HG02943 (cell line): Measurements from ENCODE around the gene FUT9.

Experiments
- ATAC-seq: cut with Tn5 transposase; IDR thresholded peaks from one replicate; pipeline ENCODE4 v1.9.1; 2021; ENCODE audit warnings: mild to moderate bottlenecking, low read depth, moderate library complexity; ENCODE audit not compliant: unreplicated experiment

The FUT9 gene

DNA sequence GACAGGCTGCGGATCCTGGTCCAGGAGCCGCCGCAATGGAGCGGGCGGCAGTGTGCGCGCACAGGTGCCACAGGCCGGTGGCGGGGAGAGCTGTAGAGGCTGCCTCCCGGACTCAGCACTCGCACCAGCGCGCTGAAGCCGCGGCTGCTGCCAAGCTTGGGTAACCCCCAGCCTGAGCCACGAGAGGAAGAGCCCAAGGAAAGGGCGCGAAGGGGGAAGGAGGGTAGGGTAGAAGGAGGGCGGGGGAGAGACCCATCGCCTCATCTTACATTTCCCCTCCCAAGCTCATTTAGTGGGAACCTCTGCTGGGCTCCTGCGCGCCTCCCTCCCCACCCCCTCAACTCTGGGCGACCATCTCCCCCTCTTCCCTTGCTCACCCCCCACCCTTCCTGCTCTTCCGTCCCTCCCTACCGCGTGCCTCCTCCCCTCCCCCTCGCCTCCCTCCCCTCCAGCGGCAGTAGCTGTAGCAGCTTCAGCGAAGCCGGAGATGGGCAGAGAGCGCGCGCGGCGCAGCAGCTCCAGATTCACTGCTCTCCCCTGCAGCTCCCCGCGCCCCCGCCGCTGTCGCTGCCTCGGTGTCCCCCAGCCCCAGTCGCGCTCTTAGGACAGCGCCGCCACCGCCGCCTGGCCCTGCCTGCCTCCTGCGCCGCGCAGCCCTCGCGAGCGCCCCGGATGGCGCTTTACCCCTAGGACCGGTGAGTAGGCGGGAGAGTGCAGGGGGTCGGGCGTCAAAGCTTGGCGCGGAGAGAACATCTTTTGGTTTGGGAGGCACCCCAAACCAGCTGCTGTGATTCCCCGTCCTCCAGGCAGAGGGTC lies at the start of gene FUT9:
Gene FUT9 (plus strand): TSS at position 457 of the 816 bp plus-strand sequence. CDS start 187,182 bp downstream, outside the sequence.
- ATAC-seq = no peak

DNA sequence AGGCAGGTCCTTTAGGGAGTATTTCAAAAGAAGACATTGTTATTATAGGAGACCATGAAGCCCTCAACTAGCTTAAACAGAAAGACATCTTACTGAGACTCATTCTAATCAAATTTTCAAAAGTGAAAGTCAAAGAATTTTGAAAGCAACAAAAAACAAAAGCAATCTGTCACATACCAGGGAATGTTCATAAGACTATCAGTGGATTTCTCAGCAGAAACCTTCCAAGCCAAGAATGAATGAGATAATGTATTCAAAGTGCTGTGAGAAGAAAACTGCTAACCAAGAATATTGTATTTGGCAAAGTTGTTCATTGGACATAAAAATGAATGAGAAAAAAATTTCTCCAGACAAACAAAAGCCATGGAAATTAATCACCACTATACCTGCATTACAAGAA lies 48.2 kb upstream of the FUT9 start:
- no peak for ATAC-seq

DNA sequence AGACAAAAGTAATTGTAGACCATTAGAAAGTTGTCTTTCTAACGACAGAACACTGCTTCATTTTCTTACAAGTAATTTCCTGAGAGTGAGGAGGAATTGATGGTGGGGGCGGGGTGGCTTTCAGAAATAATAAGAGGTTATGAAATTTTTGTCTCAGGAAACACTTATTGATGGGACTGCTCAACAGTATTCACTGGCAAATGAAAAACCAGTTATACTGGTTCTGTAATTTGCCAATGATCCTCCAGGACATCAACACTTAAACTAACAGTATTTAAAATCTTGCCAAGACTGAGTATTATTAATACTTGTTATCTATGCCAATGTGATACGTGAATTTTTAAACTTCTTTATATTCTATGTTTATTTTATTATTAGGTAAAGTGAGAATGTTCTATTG lies 41.8 kb upstream of the FUT9 start:
- no peak for ATAC-seq

DNA sequence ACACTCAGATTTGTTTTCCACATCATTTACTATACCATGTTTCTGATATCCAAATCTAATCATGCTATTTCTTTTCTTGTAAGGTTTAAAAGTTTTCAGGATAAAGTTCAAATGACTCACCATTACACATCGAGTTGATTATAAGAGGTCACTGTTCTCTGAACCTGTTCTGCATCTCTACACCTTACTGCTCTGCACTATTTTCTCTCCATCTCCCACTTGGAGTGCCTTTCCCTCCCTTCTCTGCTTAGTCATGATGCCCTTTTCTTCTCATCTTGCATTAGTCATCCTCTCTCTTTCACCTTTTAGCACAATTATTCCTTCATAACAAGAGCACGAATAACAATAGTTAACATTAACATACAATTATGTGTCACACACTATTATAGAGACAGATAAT lies 37.5 kb upstream of the FUT9 start:
- no peak for ATAC-seq

DNA sequence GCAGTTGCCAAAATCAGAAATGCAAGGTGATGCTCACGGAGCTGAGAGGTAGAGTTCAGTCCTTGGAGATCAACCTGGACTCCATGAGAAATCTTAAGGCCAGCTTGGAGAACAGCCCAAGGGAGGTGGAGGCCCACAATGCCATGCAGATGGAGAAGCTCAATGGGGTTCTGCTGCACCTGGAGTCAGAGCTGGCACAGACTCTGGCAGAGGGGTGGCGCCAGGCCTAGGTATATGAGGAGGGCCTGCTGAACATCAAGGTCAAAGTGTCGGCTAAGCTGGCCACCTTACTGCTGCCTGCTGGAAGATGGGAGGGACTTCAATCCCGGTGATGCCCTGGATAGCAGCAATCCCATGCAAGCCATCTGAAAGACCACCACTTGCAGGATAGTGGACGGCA lies 23.9 kb upstream of the FUT9 start:
- ATAC-seq = no peak

DNA sequence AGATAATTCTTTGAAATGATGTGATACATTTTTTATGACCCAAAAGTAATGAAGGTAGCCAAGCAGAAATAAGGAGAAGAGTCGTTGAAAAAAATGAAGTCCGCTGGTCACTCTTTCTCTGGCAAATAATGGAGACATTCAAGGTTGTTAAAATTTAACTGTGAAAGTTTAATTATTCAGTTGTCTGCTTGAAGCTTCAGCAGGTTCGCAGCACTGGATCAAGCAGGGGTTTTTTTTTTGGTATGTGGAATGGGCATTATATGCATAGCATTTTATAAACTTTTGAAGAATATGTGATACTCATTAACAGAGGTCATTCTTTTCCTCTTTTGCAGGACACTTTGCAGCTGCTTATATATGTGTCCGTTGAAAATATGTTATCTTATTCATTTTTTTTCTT lies 21.6 kb upstream of the FUT9 start:
- no peak for ATAC-seq

DNA sequence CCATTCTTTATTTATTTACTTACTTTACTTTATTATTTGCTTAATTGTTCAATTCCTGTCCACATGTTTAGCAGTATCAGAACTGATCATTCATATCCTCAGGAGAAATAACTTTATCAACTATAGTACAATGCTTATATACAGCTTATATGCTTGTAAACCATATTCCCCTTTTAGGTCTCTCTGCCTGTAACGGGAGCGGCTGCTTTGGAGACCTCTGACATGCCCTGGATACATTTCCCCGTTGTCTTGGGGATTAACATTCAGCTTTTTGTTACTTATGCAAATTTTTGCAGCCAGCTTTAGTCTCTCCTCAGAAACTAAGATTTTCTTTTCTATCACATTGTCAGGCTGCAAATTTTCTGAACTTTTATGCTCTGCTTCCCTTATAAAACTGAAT lies 17.6 kb upstream of the FUT9 start:
- ATAC-seq = no peak

DNA sequence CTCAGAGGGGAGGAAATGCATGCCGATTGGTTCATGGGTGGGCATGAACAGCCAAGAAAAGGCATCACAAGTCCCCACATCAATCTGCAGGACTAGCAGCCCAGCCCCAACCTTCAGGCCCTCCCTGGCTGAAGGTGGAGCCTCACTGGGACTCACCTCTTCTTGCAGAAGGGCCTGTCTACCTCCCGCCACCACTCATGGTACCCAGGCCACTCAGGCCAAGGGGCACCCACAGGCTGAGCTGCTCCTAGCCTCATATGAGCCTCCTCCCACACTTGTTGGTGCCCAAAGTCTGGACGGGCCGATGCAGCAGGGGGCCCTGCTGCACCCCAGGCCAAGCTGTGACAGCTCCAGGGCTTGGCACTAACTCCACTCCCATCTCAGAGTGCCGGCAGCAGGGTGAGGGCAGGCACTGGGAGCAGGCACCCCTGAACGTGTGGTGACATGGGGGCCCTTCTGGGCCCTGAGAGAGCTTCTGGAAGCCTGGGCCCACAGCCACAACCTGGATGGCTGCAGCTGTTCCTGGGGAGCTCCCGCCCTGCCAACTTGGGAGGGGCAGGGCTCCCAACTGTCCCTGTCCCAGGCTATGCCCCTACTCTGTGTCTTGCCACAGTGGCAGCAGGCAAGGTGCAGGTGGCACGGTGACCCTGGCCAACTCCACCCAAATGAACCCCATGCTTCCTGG lies 13.7 kb upstream of the FUT9 start:
- no peak for ATAC-seq

DNA sequence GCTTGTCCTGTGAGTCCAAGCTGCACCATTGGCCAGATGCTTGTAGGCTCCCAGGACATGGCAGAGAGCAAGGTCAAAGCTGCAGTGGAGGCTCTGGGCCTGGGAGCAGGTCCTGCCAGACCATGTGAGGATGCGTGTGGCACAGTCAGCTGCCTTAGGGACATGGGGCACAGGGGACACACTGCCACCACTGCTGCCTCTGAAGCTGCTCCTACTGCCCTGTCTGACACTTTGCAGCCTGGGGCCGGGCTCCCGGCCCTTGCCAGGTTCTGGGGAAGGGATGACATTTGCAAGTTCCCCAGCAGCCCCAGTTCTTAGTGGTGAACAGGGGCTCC lies 13.2 kb upstream of the FUT9 start:
- ATAC-seq = no peak

DNA sequence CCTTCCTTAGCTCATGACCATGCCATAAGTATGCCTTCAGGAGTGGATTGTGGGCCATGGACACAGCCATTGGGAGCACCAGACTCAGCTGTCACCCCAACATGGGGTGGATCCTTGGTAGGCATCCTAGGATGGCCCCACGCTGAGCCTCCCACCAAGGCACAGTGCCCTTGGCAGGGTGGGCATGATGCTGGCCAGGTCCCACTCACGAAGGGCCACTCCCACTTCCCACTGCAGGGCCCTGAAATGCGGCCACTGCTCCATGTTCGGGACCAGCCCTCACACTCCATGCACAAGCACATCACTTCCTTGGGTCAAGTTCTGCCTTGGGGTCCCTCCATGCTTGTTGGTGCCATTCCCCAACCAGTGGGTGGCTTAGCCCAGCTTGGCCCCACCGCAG lies 12.9 kb upstream of the FUT9 start:
- ATAC-seq = no peak

DNA sequence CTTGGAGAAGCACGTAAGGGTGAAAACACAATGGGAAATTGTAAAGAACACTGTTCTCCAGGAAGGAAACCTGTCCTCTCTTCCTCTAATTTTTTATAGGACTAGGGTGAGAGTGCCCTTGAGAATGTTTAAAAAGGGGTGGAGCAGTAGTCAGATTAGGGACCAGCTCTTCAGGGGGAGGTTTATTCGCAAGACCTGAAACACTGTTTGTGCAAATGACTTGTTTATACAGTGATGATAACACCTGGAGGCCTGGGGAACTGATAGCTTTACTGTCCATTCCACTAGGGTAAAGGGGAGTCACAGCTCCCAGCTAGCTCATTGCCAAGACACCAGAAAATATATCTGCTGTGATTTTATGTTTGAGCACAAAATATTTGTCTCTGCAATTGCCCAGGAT lies 8.1 kb upstream of the FUT9 start:
- ATAC-seq = no peak

DNA sequence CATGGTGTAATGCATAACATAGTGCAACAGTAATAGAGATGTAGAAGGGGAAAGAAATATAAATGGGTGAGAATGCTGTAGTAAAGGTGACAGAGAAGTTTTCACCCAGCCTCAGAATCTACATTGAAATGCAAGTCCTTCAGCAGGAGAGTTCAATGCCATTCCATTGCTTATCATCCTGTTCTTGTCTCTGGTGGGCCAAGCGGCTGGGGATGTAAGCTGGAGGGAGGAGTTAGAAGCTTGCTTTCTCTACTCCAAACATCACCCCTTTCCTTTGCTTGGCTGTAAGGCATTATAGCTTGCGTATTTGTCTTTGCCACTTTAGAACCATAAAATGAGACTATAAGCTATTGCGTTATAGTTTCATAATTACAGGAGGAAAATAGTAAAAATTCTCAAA lies 2.2 kb upstream of the FUT9 start:
- ATAC-seq = no peak

DNA sequence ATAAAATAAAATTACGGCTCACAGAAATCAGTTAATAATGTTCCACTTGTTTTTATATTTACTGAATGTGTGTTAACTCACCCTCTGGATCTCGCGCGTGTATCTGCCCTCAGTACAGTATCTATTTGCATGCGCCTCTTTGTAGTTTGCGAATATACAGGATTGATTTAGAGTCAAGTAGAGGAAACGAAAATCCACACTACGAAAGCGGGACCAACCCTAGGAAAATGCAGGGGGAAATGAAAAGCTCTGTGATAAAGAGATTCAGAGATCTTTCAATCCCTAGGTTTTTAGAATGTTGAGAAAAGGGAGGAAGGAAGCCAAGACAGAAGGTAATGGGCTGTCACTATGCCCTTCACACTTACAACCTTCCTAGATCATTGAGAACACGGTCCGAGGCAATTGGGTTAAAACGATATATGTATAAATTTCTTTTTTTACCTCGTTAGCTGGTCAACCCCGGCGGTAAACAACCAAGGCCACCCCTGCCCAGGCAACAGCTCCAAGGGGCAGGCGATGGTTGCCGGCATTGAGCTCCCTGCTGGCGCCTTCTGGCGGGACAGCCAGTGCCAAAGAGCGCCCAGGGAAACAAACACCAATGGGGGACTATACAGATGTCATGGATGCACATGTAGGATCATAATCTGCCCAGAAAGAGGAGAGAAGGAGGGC lies 792 bp upstream of the FUT9 start:
- ATAC-seq = no peak

DNA sequence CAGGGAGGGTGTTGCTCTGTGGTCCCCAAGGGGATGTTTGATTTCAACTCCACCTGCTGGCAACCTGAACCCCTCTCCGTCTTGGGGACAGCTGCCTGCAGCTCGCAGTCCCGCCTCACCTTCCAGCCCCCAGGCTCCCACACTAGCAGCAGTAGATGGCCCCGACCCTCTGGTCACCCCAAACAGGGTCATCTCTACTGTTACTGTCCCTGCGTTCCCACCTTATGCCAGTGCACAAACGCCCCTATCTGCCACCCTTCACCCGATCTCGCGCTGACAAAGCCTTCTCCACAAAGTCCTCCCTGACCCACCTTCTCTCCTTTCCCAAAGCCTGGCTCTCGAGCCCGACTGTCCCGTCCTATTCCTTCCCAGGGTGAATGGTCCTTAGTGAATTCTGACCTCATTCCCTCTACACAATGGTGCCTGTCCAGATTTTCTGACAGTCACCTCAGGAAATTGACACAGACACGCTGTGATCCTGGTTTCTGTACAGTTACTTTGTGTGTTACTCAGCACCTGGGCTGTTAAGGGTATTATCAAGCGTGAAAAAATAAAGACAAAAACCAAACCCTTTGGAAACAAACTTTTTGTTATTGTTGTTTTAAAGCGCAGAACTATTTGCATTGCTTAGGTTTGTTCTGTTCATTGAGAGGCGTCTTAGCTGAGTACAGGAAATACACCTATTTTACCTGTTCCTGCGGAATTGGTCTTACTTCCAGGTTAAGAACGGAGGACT lies 728 bp downstream of the FUT9 start:
- no peak for ATAC-seq

DNA sequence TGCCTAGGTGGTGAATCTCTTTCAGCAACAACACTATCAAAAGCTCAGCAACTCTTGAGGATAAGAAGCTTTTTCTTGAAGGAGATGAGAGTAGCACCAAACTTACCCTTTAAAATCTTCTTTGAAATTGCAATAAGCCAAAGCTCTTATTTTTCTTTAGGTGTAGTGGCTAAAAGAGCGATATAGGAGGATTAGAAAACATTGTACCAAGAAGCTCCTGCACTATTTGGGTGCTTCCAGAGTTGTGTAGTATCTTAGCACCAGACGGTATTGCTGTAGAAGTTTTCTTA lies 1.2 kb downstream of the FUT9 start:
- ATAC-seq = no peak

DNA sequence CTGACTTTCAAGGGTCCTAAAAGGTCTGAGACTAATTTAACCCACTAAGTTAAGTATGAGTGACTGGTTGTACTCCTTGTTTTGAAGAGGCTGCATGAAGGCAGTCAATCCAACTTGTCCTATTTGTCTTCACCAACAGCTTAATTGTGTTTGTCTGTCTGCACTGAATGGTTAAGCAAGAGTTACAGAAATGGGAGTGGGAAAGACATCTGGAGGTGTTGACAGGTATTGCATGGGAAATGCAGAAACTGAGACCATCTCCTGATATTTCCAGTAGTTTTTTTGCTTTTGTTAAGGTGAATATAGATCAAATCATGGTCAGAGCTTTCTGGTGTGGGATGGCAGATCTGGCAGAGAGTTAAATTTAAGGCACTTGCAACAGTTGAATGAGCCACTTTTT lies 6.5 kb downstream of the FUT9 start:
- no peak for ATAC-seq

DNA sequence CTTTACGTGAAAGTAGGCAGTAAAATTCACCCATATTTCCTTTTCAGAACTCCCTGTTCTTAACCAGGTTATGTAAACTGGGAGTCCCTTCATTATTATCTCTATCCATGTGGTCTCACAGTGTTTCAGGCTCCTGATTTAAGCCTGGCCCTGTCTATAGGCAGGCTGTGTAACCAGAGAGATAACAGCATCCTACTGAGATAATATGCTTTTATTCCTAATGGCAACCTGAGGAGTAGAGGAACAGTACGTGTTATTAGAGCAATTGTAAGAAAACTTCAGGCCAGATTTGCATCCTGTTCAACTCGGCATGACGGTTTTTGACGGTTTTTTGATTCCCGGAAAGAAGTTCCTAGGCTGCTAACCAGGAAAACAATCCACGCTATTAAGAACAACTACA lies 16.9 kb downstream of the FUT9 start:
- ATAC-seq = no peak

DNA sequence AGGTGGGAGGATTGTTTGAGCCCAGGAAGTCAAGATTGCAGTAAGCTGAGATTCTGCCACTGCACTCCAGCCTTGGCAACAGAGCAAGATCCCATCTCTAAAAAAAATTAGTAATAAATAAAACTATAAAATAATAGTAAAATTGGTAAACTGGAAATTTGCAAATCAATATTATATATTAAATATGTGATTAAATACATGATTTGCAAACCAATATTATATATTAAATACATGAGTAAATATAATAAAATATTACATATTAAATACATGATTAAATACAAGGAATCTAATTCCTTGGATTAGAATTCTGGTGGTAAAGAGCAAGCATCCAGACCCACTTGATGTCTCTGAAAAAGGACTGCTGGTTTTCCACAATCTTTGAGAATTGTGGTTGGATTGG lies 35.8 kb downstream of the FUT9 start:
- no peak for ATAC-seq

DNA sequence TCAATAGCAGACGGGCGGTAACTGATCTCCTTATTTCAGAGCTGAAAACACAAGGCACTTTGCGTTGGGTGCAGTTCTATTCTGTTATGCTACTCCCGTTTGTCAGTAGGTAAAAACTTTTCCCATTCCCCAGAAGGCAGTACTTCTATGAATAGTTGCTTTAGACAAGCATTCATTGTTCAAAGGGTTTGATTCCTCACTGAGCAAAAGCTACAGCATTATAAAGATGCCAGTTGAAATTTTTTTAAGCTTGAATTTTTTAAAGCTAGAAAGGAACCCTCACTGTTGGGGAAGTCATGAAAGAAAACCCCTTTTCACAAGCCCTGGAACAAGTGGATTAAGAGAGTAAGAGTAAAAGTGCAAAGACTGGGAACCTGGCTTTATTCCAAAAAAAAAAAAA lies 42.3 kb downstream of the FUT9 start:
- no peak for ATAC-seq

DNA sequence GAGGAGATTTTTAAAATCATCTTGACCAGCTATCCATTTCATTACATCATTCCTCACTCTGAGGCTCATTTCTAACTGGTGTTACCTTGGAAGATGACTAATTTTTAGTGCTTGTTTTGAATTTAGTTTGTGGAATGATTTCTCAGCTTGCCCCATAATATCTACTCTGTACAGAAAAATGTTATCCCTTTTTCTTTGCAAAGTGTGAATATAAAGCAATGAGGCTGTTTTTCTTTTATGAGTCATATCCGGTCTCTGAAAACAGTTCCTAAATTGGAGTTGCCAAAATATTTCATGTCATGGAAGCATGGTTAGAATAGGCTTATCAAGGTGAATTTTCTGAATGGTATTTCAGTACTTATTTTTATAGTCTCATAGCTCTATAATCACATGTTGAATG lies 43.8 kb downstream of the FUT9 start:
- ATAC-seq = no peak

DNA sequence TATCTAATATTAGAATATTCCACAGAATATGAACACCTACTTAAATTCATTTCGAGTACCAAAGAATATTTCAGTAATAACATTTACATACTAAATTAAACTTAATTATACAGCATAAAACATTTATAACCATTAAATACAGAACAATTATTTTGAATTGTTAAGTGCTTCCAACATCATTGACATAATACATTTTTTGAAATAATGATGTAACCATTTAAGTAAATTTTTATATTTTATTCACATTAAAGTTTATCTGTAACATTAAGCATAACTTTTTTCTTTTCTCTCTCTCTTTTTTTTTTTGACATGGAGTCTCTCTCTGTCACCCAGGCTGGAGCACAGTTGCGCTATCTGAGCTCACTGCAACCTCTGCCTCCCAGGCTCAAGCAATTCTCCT lies 44.5 kb downstream of the FUT9 start:
- no peak for ATAC-seq
